H9 (cell line): ENCODE data around the gene DAPK2. TPM values are rescaled to one million over a fixed set of nuclear protein-coding genes. Genes with fewer than 3 reads are reported as not detected.

Experiments
- DNase-seq: peaks from one replicate; pipeline ENCODE4 v3.0.0-alpha.2; 2017
- H2AFZ ChIP-seq: one replicate; pipeline ENCODE4 v1.6.1; 2013; ENCODE audit warnings: mild to moderate bottlenecking, low read length, control low read depth, moderate library complexity
- H2AK5ac ChIP-seq: 2 replicates; pipeline ENCODE4 v1.6.1; 2013; ENCODE audit warnings: low read length, control low read depth, mixed read lengths; ENCODE audit not compliant: insufficient read length
- H2BK120ac ChIP-seq: one replicate; pipeline ENCODE4 v1.6.1; 2013; ENCODE audit warnings: low read depth, mild to moderate bottlenecking, low read length, control low read depth, inconsistent platforms; ENCODE audit not compliant: poor library complexity, severe bottlenecking
- H2BK12ac ChIP-seq: 2 replicates; pipeline ENCODE4 v1.6.1; 2013; ENCODE audit warnings: low read length, control low read depth, mixed read lengths, low read depth; ENCODE audit not compliant: insufficient read length
- H2BK15ac ChIP-seq: 2 replicates; pipeline ENCODE4 v1.6.1; 2013; ENCODE audit warnings: low read depth, low read length, control low read depth
- H2BK20ac ChIP-seq: one replicate; pipeline ENCODE4 v1.6.1; 2013; ENCODE audit warnings: low read depth, mild to moderate bottlenecking, low read length, control low read depth, inconsistent platforms; ENCODE audit not compliant: poor library complexity, severe bottlenecking
- H2BK5ac ChIP-seq: 2 replicates; pipeline ENCODE4 v1.6.1; 2013; ENCODE audit warnings: low read length, control low read depth, mixed read lengths; ENCODE audit not compliant: insufficient read length
- H3K14ac ChIP-seq: 2 replicates; pipeline ENCODE4 v1.6.1; 2013; ENCODE audit warnings: low read length, control low read depth; ENCODE audit not compliant: insufficient read depth
- H3K18ac ChIP-seq: 2 replicates; pipeline ENCODE4 v1.6.1; 2013; ENCODE audit warnings: low read depth, mild to moderate bottlenecking, mixed read lengths, low read length, control low read depth; ENCODE audit not compliant: insufficient read length
- H3K23ac ChIP-seq: 2 replicates; pipeline ENCODE4 v1.6.1; 2013; ENCODE audit warnings: low read length, control low read depth, mixed read lengths, low read depth; ENCODE audit not compliant: insufficient read length
- H3K23me2 ChIP-seq: 2 replicates; pipeline ENCODE4 v1.6.1; 2013; ENCODE audit warnings: low read depth, mild to moderate bottlenecking, mixed read lengths, low read length, control low read depth; ENCODE audit not compliant: insufficient read length, poor library complexity, severe bottlenecking
- H3K27ac ChIP-seq: 2 replicates; pipeline ENCODE4 v1.5.1; 2013; ENCODE audit warnings: low read length, control low read depth, mixed read lengths, low read depth; ENCODE audit not compliant: insufficient read length
- H3K27me3 ChIP-seq: 2 replicates; pipeline ENCODE4 v1.6.1; 2013; ENCODE audit warnings: low read length, control low read depth, inconsistent platforms; ENCODE audit not compliant: insufficient read depth
- H3K4ac ChIP-seq: 2 replicates; pipeline ENCODE4 v1.6.1; 2013; ENCODE audit warnings: low read depth, mild to moderate bottlenecking, control low read depth, inconsistent platforms, low read length, moderate library complexity
- H3K4me1 ChIP-seq: 2 replicates; pipeline ENCODE4 v1.6.1; 2013; ENCODE audit warnings: low read length, control low read depth, inconsistent platforms; ENCODE audit not compliant: insufficient read depth
- H3K4me2 ChIP-seq: 2 replicates; pipeline ENCODE4 v1.6.1; 2013; ENCODE audit warnings: low read length, control low read depth, mixed read lengths; ENCODE audit not compliant: insufficient read length, insufficient read depth
- H3K56ac ChIP-seq: 2 replicates; pipeline ENCODE4 v1.6.1; 2013; ENCODE audit warnings: low read depth, mild to moderate bottlenecking, mixed read lengths, low read length, control low read depth; ENCODE audit not compliant: insufficient read length
- H3K79me1 ChIP-seq: 2 replicates; pipeline ENCODE4 v1.6.1; 2013; ENCODE audit warnings: low read depth, mild to moderate bottlenecking, moderate library complexity, low read length, control low read depth, inconsistent platforms; ENCODE audit not compliant: insufficient read depth, poor library complexity, severe bottlenecking
- H3K79me2 ChIP-seq: 2 replicates; pipeline ENCODE4 v1.6.1; 2013; ENCODE audit warnings: low read length, control low read depth, inconsistent platforms; ENCODE audit not compliant: insufficient read depth
- H3K9ac ChIP-seq: 2 replicates; pipeline ENCODE4 v1.6.1; 2013; ENCODE audit warnings: low read length, control low read depth, mixed read lengths; ENCODE audit not compliant: insufficient read length; ENCODE audit errors: extremely low read depth
- H3K9me3 ChIP-seq: one replicate; pipeline ENCODE4 v1.6.1; 2013; ENCODE audit warnings: low read depth, low read length, inconsistent platforms; ENCODE audit not compliant: control insufficient read depth
- H3T11ph ChIP-seq: one replicate; pipeline ENCODE4 v1.6.1; 2013; ENCODE audit warnings: mild to moderate bottlenecking, low read length, control low read depth, inconsistent platforms
- H4K20me1 ChIP-seq: one replicate; pipeline ENCODE4 v1.6.1; 2013; ENCODE audit not compliant: control insufficient read depth, insufficient read length, insufficient read depth
- H4K5ac ChIP-seq: 2 replicates; pipeline ENCODE4 v1.6.1; 2013; ENCODE audit warnings: low read depth, mild to moderate bottlenecking, mixed read lengths, low read length, control low read depth; ENCODE audit not compliant: insufficient read length
- H4K8ac ChIP-seq: replicated peaks from 2 replicates; pipeline ENCODE4 v1.6.1; 2013; ENCODE audit warnings: low read length, control low read depth, mixed read lengths, low read depth; ENCODE audit not compliant: insufficient read length
- H4K91ac ChIP-seq: 2 replicates; pipeline ENCODE4 v1.6.1; 2013; ENCODE audit warnings: low read depth, mild to moderate bottlenecking, moderate library complexity, mixed read lengths, low read length, control low read depth; ENCODE audit not compliant: insufficient read length
- H3K27ac Mint-ChIP-seq, 3 experiments: 2 replicates in 2 of 3; 3 replicates in 1 of 3; pipeline ENCODE4 v1.8.0; 2020 to 2021; ENCODE audit warnings: mixed read lengths in 3 of 3, mild to moderate bottlenecking in 1 of 3, moderate library complexity in 1 of 3
- H3K27me3 Mint-ChIP-seq: 2 replicates; pipeline ENCODE4 v1.8.0; 2021; ENCODE audit warnings: low read depth, mild to moderate bottlenecking, moderate library complexity, mixed read lengths
- H3K36me3 Mint-ChIP-seq, 3 experiments: 2 replicates in 2 of 3; 3 replicates in 1 of 3; pipeline ENCODE4 v1.8.0; 2020 to 2021; ENCODE audit warnings: low read depth in 3 of 3, mixed read lengths in 3 of 3; ENCODE audit not compliant: insufficient read depth in 1 of 3
- H3K4me1 Mint-ChIP-seq, 2 experiments: 2 replicates each; pipeline ENCODE4 v1.8.0; 2020; ENCODE audit warnings: mixed read lengths in 2 of 2
- H3K4me3 Mint-ChIP-seq, 2 experiments: 2 replicates in 1 of 2; 3 replicates in 1 of 2; pipeline ENCODE4 v1.8.0; 2020 to 2021; ENCODE audit warnings: mild to moderate bottlenecking in 2 of 2, mixed read lengths in 2 of 2, moderate library complexity in 1 of 2
- H3K9me3 Mint-ChIP-seq, 2 experiments: 2 replicates in 1 of 2; 3 replicates in 1 of 2; pipeline ENCODE4 v1.8.0; 2020; ENCODE audit warnings: mild to moderate bottlenecking in 2 of 2, mixed read lengths in 2 of 2, moderate library complexity in 1 of 2
- CTCF ChIP-seq: fragments of 200-600 bp; sonication (generic); conservative IDR thresholded peaks from 3 replicates; pipeline ENCODE4 v1.8.0; 2021; ENCODE audit warnings: antibody characterized with exemption, mild to moderate bottlenecking
- whole genome bisulfite sequencing: extraction: QIAGEN DNeasy Blood & Tissue Kit; methylation state at CpG from one replicate; pipeline ENCODE4 v1.1.7; 2013; ENCODE audit warnings: missing lambda C conversion rate, low lambda C conversion rate, mixed read lengths; ENCODE audit not compliant: insufficient read length; ENCODE audit errors: extremely low coverage; 5-methylcytosine and 5-hydroxymethylcytosine counted together
- total RNA-seq: library from RNA; stranded (reverse); gene quantifications from 2 replicates; pipeline ENCODE4 v1.2.1, GENCODE V29; 2021

DAPK2 gene
- total RNA-seq, 1 experiment from 2014 or later, result 3.5 TPM

GRCh38 chr15:64034519-64034918 is 11.8 kb downstream of the DAPK2 start:
- Histone ChIP-seq H3K4me1 (peaks cover 2% of the 10 kb centered on the region; the same call in 1 of the 2 replicates), H3K23me2 (no peaks in the 10 kb centered on the region), H2BK120ac (no peak overlapping the region), H4K20me1 (no peaks in the 10 kb centered on the region), H3K27ac (no peak overlapping the region), H4K91ac (no peak overlapping the region), H3K18ac (no peak overlapping the region), H2BK20ac (no peak overlapping the region), H2AK5ac (no peak overlapping the region), H4K5ac (no peak overlapping the region), H2BK12ac (no peak overlapping the region), H3K9me3 (no peaks in the 10 kb centered on the region), H2AFZ (no peak overlapping the region), H3K4me2 (no peak overlapping the region), H3K27me3 (no peaks in the 10 kb centered on the region; the same call in 1 of the 2 replicates), H3K9ac (no peak overlapping the region), H3K56ac (no peak overlapping the region), H3K14ac (no peak overlapping the region), H3K79me1 (no peaks in the 10 kb centered on the region), H4K8ac (no peak overlapping the region), H3K4ac (no peak overlapping the region), H3T11ph (no peak overlapping the region), H2BK5ac (no peak overlapping the region), H2BK15ac (no peak overlapping the region), H3K23ac (no peak overlapping the region), H3K79me2 (no peaks in the 10 kb centered on the region)
- Mint-ChIP-seq H3K27me3 (no peaks in the 10 kb centered on the region; the same call in 1 of the 2 replicates), H3K9me3 (no peaks in the 10 kb centered on the region; a peak in 1 of 5 replicates), H3K27ac (no peak overlapping the region), H3K4me1 (peaks cover 13 to 19% of the 10 kb centered on the region in 2 experiments), H3K36me3 (peaks cover 0 to 7% (median 0%) of the 10 kb centered on the region in 3 experiments; a peak in 1 of 7 replicates), H3K4me3 (no peak overlapping the region)
- WGBS, result no CpG with 5 or more reads among the region's 4 CpGs
- DNase-seq, result no peak
- TF ChIP-seq CTCF, result no peak
